Neutrophil (primary cell): ENCODE data around the gene TRPM8.

Experiments
- H3K27ac ChIP-seq: fragments of 200-600 bp; sonication (generic); 2 replicates; pipeline ENCODE4 v1.5.1; 2016; ENCODE audit warnings: mild to moderate bottlenecking, moderate library complexity
- H3K27me3 ChIP-seq: fragments of 200-600 bp; sonication (generic); 2 replicates; pipeline ENCODE4 v1.6.0; 2016; ENCODE audit warnings: mild to moderate bottlenecking
- H3K36me3 ChIP-seq: fragments of 200-600 bp; sonication (generic); 2 replicates; pipeline ENCODE4 v1.5.1; 2017
- H3K4me1 ChIP-seq, 2 experiments: fragments of 200-600 bp in 1 of 2; sonication (generic) in 1 of 2; 1 replicate in 1 of 2; 2 replicates in 1 of 2; pipeline versions ENCODE4 v1.5.1 to v1.6.1; 2013 to 2016; ENCODE audit warnings: low read depth in 1 of 2, low read length in 1 of 2, mild to moderate bottlenecking in 1 of 2, moderate library complexity in 1 of 2; ENCODE audit not compliant: control insufficient read depth in 1 of 2, insufficient read depth in 1 of 2
- H3K4me3 ChIP-seq, 2 experiments: fragments of 200-600 bp in 1 of 2; sonication (generic) in 1 of 2; 1 replicate in 1 of 2; 2 replicates in 1 of 2; pipeline ENCODE4 v1.5.1; 2013 to 2016; ENCODE audit warnings: low read depth in 1 of 2, low read length in 1 of 2, mild to moderate bottlenecking in 1 of 2, moderate library complexity in 1 of 2
- H3K9me3 ChIP-seq: fragments of 200-600 bp; sonication (generic); 2 replicates; pipeline ENCODE4 v1.5.1; 2016
- CTCF ChIP-seq: fragments of 200-600 bp; sonication (generic); IDR thresholded peaks from 2 replicates; pipeline ENCODE4 v1.5.1; 2016; ENCODE audit warnings: antibody characterized with exemption

Gene TRPM8

DNA sequence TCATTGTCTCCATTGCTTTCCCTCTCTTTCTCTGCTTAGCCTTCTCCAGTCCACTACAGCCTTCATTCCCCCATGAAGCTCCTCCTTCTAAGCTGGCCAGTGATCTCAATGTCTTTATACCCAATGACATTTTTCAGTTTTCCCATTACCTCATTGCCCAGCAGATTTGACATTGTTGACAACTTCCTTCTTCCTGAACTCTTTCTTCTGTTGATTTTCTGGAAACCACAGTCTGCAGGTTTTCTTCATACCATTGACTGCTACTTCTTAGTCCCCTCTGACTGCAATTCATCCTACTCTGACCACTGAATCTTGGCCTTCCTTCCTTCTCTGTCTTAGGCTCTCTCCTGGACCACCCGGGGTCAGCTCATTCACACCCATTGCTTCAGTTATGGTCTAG, 110.5 kb downstream of the TRPM8 start:
- TF ChIP-seq CTCF: no peak
- Histone ChIP-seq H3K27me3 (peaks cover 15% of the 10 kb centered on the region), H3K4me1 (no peaks in the 10 kb centered on the region), H3K4me3 (no peak overlapping the region), H3K36me3 (no peaks in the 10 kb centered on the region), H3K27ac (no peak overlapping the region), H3K9me3 (no peaks in the 10 kb centered on the region)

DNA sequence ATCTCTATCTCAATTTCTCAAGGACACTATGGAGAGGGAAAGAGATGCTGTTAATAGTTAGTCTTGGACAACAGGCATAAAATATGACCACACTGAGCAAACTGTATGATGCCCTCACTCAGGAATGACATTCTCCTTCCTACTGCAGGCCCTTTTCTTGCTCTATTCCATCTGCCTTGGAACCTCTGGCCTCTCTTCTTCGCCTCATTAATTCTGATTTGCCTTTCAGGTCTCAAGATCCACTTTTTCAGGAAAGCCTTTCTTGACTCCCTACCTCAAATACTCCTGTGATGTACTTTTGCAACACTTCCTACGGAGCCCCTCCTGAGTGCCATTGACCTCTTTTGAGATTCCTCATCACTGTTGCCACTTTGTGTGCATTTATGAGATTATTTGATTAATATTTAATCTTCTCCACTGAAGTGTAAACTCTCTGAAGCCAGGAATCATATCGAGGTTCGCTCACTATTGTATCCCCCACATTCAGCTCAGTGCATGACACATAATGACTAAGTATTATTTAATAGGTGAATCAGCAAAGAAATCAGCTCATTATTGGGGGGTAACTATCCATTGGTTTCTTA, 112.1 kb downstream of the TRPM8 start:
- no peak for TF ChIP-seq CTCF

DNA sequence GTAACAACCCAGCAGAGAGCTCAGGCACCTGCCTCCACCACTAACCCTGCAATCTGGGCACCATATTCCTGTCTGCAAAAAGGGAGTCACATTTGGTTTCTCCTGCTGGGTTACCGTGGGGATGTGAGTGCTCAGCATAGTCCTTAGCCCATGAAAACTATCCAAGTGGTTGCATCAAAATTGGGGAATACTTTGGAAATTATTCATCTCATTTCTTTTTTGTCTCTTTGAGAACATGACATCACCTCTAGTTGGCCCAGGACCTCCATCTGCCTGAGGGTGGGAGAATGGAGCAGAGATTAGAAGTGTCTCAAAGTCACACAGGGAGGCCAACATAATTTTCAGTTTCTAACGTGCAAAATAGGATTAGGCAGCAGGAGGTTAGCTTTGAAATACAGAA, 114.0 kb downstream of the TRPM8 start:
- no peaks in the 10 kb centered on the region for H3K9me3 ChIP-seq
- no peaks in the 10 kb centered on the region for H3K4me1 ChIP-seq
- no peak overlapping the region for H3K4me3 ChIP-seq
- no peak for TF ChIP-seq CTCF
- peaks cover 6% of the 10 kb centered on the region for H3K27me3 ChIP-seq
- no peak overlapping the region for H3K27ac ChIP-seq
- no peaks in the 10 kb centered on the region for H3K36me3 ChIP-seq

More for the DNA sequence above, 112.1 kb downstream of the TRPM8 start:
- Histone ChIP-seq H3K36me3 (no peaks in the 10 kb centered on the region), H3K27me3 (peaks cover 15% of the 10 kb centered on the region), H3K4me3 (no peak overlapping the region), H3K9me3 (no peaks in the 10 kb centered on the region), H3K27ac (no peak overlapping the region), H3K4me1 (no peaks in the 10 kb centered on the region)

GRCh38 chr2:234032279-234032856, 115.2 kb downstream of the TRPM8 start:
- H3K4me1 ChIP-seq: no peaks in the 10 kb centered on the region
- H3K27ac ChIP-seq: no peak overlapping the region
- TF ChIP-seq CTCF: no peak

DNA sequence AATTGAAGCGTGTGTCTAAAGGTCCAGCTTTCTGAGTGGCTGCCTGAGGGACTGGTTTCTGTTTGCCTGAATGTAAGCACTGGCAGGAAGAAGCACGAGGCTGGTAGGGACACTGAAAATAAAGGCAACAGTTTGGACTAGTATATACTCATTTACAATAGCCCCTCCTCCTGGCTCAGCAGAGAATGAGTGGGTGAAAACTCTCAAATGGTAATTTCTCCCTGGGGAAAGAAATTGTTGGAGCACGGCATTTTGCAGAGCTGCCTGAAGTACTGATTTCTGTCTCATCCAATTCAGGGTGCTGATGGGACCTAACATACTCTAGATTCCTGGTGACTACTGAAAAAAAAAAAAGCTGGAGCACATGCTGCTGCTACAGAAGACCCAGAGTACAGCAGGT, 116.0 kb downstream of the TRPM8 start:
- H3K27me3 ChIP-seq: no peaks in the 10 kb centered on the region
- H3K36me3 ChIP-seq: no peaks in the 10 kb centered on the region
- H3K9me3 ChIP-seq: no peaks in the 10 kb centered on the region
- no peak for TF ChIP-seq CTCF
- H3K27ac ChIP-seq: no peak overlapping the region
- H3K4me1 ChIP-seq: no peaks in the 10 kb centered on the region
- H3K4me3 ChIP-seq: no peak overlapping the region

More at GRCh38 chr2:234032279-234032856, 115.2 kb downstream of the TRPM8 start:
- H3K9me3 ChIP-seq: no peaks in the 10 kb centered on the region
- no peaks in the 10 kb centered on the region for H3K27me3 ChIP-seq
- H3K4me3 ChIP-seq: no peak overlapping the region
- no peaks in the 10 kb centered on the region for H3K36me3 ChIP-seq
